Left colon (tissue), 2 donors: Measurements from ENCODE around the gene GPR183. TPM values are rescaled to one million over a fixed set of nuclear protein-coding genes. Genes with fewer than 3 reads are reported as not detected.
"Not testable (repeated sequence)": the region's sequence is repeated elsewhere in the genome, so short reads cannot be mapped to it uniquely, and the experiment has no call there.

Experiments
- ATAC-seq: fragments of 200-7000 bp; cut with Tn5 transposase; one replicate; pipeline ENCODE4 v1.9.1; 2020; ENCODE audit warnings: mild to moderate bottlenecking, moderate library complexity
- DNase-seq, 2 donors: peaks; one replicate each; pipeline ENCODE4 v3.0.0-alpha.2; 2020
- intact Hi-C, 2 donors: fragments of 100-400 bp; cut with DNase I in 1 of 2; cut with micrococcal nuclease in 1 of 2; formaldehyde crosslinking; loops; one replicate each; pipeline versions ENCODE4 v1.11.2 to v1.14.0; 2022; cut with DNase I, micrococcal nuclease
- microRNA-seq, 2 donors: library from miRNA; unstranded; fragments of <30 nt; microRNA quantifications; one replicate each; pipeline versions ENCODE4 v1.1.0 to v1.2.0, GENCODE V29; 2020
- total RNA-seq, 2 donors: library from RNA; stranded (reverse); fragmentation: NEBNext Ultra II Directional; extraction: Animal tissue kit (Norgen Biotek cat#: 25700); gene quantifications; one replicate each; pipeline ENCODE4 v1.2.1, GENCODE V29; 2021
- donor health status: DM: no; HTN: no; CAD: no.
- donor health status: DM: yes; HTN: yes; CAD: no.

The GPR183 gene
- total RNA-seq, 2 donors from 2014 or later, result 2.5 to 6.4 TPM

GRCh38 chr13:99260216-99260615 is 47.0 kb downstream of the GPR183 start:
- ATAC-seq (no peak), DNase-seq (no peak)
- intact Hi-C loops, result no loop called here

GRCh38 chr13:99258946-99259345 is 48.3 kb downstream of the GPR183 start:
- intact Hi-C loops, result no loop called here
- ATAC-seq (no peak), DNase-seq (no peak)

- no peak for DNase-seq
- no peak for ATAC-seq
These were observed 48.9 kb downstream of the GPR183 start, which contains the start of gene GPR18 for GRCh38 chr13:99258210-99258860. Gene GPR18 (minus strand): TSS chr13:99258379. CDS start chr13:99255872, 2,507 bp downstream.

GRCh38 chr13:99257291-99257690 is 49.9 kb downstream of the GPR183 start:
- ATAC-seq (no peak), DNase-seq (no peak)
- intact Hi-C loops, result no loop called here

More at GRCh38 chr13:99258210-99258860, 48.9 kb downstream of the GPR183 start, which contains the start of gene GPR18:
- intact Hi-C loops, result no loop called here

- ATAC-seq (no peak), DNase-seq (no peak)
- intact Hi-C loops, result no loop called here
These were observed 50.5 kb downstream of the GPR183 start for GRCh38 chr13:99256709-99257108.

GRCh38 chr13:99256283-99256682 is 50.9 kb downstream of the GPR183 start:
- DNase-seq, result no peak
- ATAC-seq, result no peak
- intact Hi-C loops, result no loop called here

GRCh38 chr13:99255271-99255670 is 51.9 kb downstream of the GPR183 start:
- DNase-seq (no peak), ATAC-seq (no peak)
- intact Hi-C loops, result no loop called here

- ATAC-seq, result no peak
- no peak for DNase-seq
- intact Hi-C loops, result no loop called here
These were observed 52.4 kb downstream of the GPR183 start for GRCh38 chr13:99254830-99255229.

- ATAC-seq (no peak), DNase-seq (no peak)
- intact Hi-C loops, result no loop called here
These were observed 55.3 kb downstream of the GPR183 start for GRCh38 chr13:99251921-99252320.

- intact Hi-C loops, result no loop called here
- DNase-seq (no peak), ATAC-seq (no peak)
These were observed 56.0 kb downstream of the GPR183 start for GRCh38 chr13:99250982-99251825.

GRCh38 chr13:99249606-99250005 is 57.6 kb downstream of the GPR183 start:
- intact Hi-C loops, ATAC-seq, DNase-seq: not testable (repeated sequence)

GRCh38 chr13:99249178-99249577 is 58.0 kb downstream of the GPR183 start:
- intact Hi-C loops, ATAC-seq, DNase-seq: not testable (repeated sequence)

- DNase-seq (no peak), ATAC-seq (no peak)
- intact Hi-C loops, result no loop called here
These were observed 61.1 kb downstream of the GPR183 start for GRCh38 chr13:99246100-99246499.

Small RNA genes within 50 kb of the gene (microRNA-seq; reads per million reads assigned to microRNA genes)
- 0 reads per million in 2 donors for gene MIR623

Other genes with a start within 250 kb of the GPR183 start
- gene UBAC2, start 106.5 kb downstream of the GPR183 start, total RNA-seq, result 10 to 100 TPM; 63.7 to 75.5 TPM
- under 1 TPM in 1 of 2 donors, not detected in 1; 0.59 TPM for gene GPR18, start 49.0 kb downstream of the GPR183 start, total RNA-seq
- 100 to 1,000 TPM; 209 to 210 TPM for gene TM9SF2, start 194.1 kb upstream of the GPR183 start, total RNA-seq